H9 (cell line): Measurements from ENCODE around the gene DENND1A. TPM values are rescaled to one million over a fixed set of nuclear protein-coding genes. Genes with fewer than 3 reads are reported as not detected.

Source experiments
- DNase-seq: peaks from one replicate; pipeline ENCODE4 v3.0.0-alpha.2; 2017
- H2AFZ ChIP-seq: one replicate; pipeline ENCODE4 v1.6.1; 2013; ENCODE audit warnings: mild to moderate bottlenecking, low read length, control low read depth, moderate library complexity
- H2AK5ac ChIP-seq: 2 replicates; pipeline ENCODE4 v1.6.1; 2013; ENCODE audit warnings: low read length, control low read depth, mixed read lengths; ENCODE audit not compliant: insufficient read length
- H2BK120ac ChIP-seq: one replicate; pipeline ENCODE4 v1.6.1; 2013; ENCODE audit warnings: low read depth, mild to moderate bottlenecking, low read length, control low read depth, inconsistent platforms; ENCODE audit not compliant: poor library complexity, severe bottlenecking
- H2BK12ac ChIP-seq: 2 replicates; pipeline ENCODE4 v1.6.1; 2013; ENCODE audit warnings: low read length, control low read depth, mixed read lengths, low read depth; ENCODE audit not compliant: insufficient read length
- H2BK15ac ChIP-seq: 2 replicates; pipeline ENCODE4 v1.6.1; 2013; ENCODE audit warnings: low read depth, low read length, control low read depth
- H2BK20ac ChIP-seq: one replicate; pipeline ENCODE4 v1.6.1; 2013; ENCODE audit warnings: low read depth, mild to moderate bottlenecking, low read length, control low read depth, inconsistent platforms; ENCODE audit not compliant: poor library complexity, severe bottlenecking
- H2BK5ac ChIP-seq: 2 replicates; pipeline ENCODE4 v1.6.1; 2013; ENCODE audit warnings: low read length, control low read depth, mixed read lengths; ENCODE audit not compliant: insufficient read length
- H3K14ac ChIP-seq: 2 replicates; pipeline ENCODE4 v1.6.1; 2013; ENCODE audit warnings: low read length, control low read depth; ENCODE audit not compliant: insufficient read depth
- H3K18ac ChIP-seq: 2 replicates; pipeline ENCODE4 v1.6.1; 2013; ENCODE audit warnings: low read depth, mild to moderate bottlenecking, mixed read lengths, low read length, control low read depth; ENCODE audit not compliant: insufficient read length
- H3K23ac ChIP-seq: 2 replicates; pipeline ENCODE4 v1.6.1; 2013; ENCODE audit warnings: low read length, control low read depth, mixed read lengths, low read depth; ENCODE audit not compliant: insufficient read length
- H3K23me2 ChIP-seq: 2 replicates; pipeline ENCODE4 v1.6.1; 2013; ENCODE audit warnings: low read depth, mild to moderate bottlenecking, mixed read lengths, low read length, control low read depth; ENCODE audit not compliant: insufficient read length, poor library complexity, severe bottlenecking
- H3K27ac ChIP-seq: 2 replicates; pipeline ENCODE4 v1.5.1; 2013; ENCODE audit warnings: low read length, control low read depth, mixed read lengths, low read depth; ENCODE audit not compliant: insufficient read length
- H3K27me3 ChIP-seq: 2 replicates; pipeline ENCODE4 v1.6.1; 2013; ENCODE audit warnings: low read length, control low read depth, inconsistent platforms; ENCODE audit not compliant: insufficient read depth
- H3K4ac ChIP-seq: 2 replicates; pipeline ENCODE4 v1.6.1; 2013; ENCODE audit warnings: low read depth, mild to moderate bottlenecking, control low read depth, inconsistent platforms, low read length, moderate library complexity
- H3K4me1 ChIP-seq: 2 replicates; pipeline ENCODE4 v1.6.1; 2013; ENCODE audit warnings: low read length, control low read depth, inconsistent platforms; ENCODE audit not compliant: insufficient read depth
- H3K4me2 ChIP-seq: 2 replicates; pipeline ENCODE4 v1.6.1; 2013; ENCODE audit warnings: low read length, control low read depth, mixed read lengths; ENCODE audit not compliant: insufficient read length, insufficient read depth
- H3K56ac ChIP-seq: 2 replicates; pipeline ENCODE4 v1.6.1; 2013; ENCODE audit warnings: low read depth, mild to moderate bottlenecking, mixed read lengths, low read length, control low read depth; ENCODE audit not compliant: insufficient read length
- H3K79me1 ChIP-seq: 2 replicates; pipeline ENCODE4 v1.6.1; 2013; ENCODE audit warnings: low read depth, mild to moderate bottlenecking, moderate library complexity, low read length, control low read depth, inconsistent platforms; ENCODE audit not compliant: insufficient read depth, poor library complexity, severe bottlenecking
- H3K79me2 ChIP-seq: 2 replicates; pipeline ENCODE4 v1.6.1; 2013; ENCODE audit warnings: low read length, control low read depth, inconsistent platforms; ENCODE audit not compliant: insufficient read depth
- H3K9ac ChIP-seq: 2 replicates; pipeline ENCODE4 v1.6.1; 2013; ENCODE audit warnings: low read length, control low read depth, mixed read lengths; ENCODE audit not compliant: insufficient read length; ENCODE audit errors: extremely low read depth
- H3K9me3 ChIP-seq: one replicate; pipeline ENCODE4 v1.6.1; 2013; ENCODE audit warnings: low read depth, low read length, inconsistent platforms; ENCODE audit not compliant: control insufficient read depth
- H3T11ph ChIP-seq: one replicate; pipeline ENCODE4 v1.6.1; 2013; ENCODE audit warnings: mild to moderate bottlenecking, low read length, control low read depth, inconsistent platforms
- H4K20me1 ChIP-seq: one replicate; pipeline ENCODE4 v1.6.1; 2013; ENCODE audit not compliant: control insufficient read depth, insufficient read length, insufficient read depth
- H4K5ac ChIP-seq: 2 replicates; pipeline ENCODE4 v1.6.1; 2013; ENCODE audit warnings: low read depth, mild to moderate bottlenecking, mixed read lengths, low read length, control low read depth; ENCODE audit not compliant: insufficient read length
- H4K8ac ChIP-seq: replicated peaks from 2 replicates; pipeline ENCODE4 v1.6.1; 2013; ENCODE audit warnings: low read length, control low read depth, mixed read lengths, low read depth; ENCODE audit not compliant: insufficient read length
- H4K91ac ChIP-seq: 2 replicates; pipeline ENCODE4 v1.6.1; 2013; ENCODE audit warnings: low read depth, mild to moderate bottlenecking, moderate library complexity, mixed read lengths, low read length, control low read depth; ENCODE audit not compliant: insufficient read length
- H3K27ac Mint-ChIP-seq, 3 experiments: 2 replicates in 2 of 3; 3 replicates in 1 of 3; pipeline ENCODE4 v1.8.0; 2020 to 2021; ENCODE audit warnings: mixed read lengths in 3 of 3, mild to moderate bottlenecking in 1 of 3, moderate library complexity in 1 of 3
- H3K27me3 Mint-ChIP-seq: 2 replicates; pipeline ENCODE4 v1.8.0; 2021; ENCODE audit warnings: low read depth, mild to moderate bottlenecking, moderate library complexity, mixed read lengths
- H3K36me3 Mint-ChIP-seq, 3 experiments: 2 replicates in 2 of 3; 3 replicates in 1 of 3; pipeline ENCODE4 v1.8.0; 2020 to 2021; ENCODE audit warnings: low read depth in 3 of 3, mixed read lengths in 3 of 3; ENCODE audit not compliant: insufficient read depth in 1 of 3
- H3K4me1 Mint-ChIP-seq, 2 experiments: 2 replicates each; pipeline ENCODE4 v1.8.0; 2020; ENCODE audit warnings: mixed read lengths in 2 of 2
- H3K4me3 Mint-ChIP-seq, 2 experiments: 2 replicates in 1 of 2; 3 replicates in 1 of 2; pipeline ENCODE4 v1.8.0; 2020 to 2021; ENCODE audit warnings: mild to moderate bottlenecking in 2 of 2, mixed read lengths in 2 of 2, moderate library complexity in 1 of 2
- H3K9me3 Mint-ChIP-seq, 2 experiments: 2 replicates in 1 of 2; 3 replicates in 1 of 2; pipeline ENCODE4 v1.8.0; 2020; ENCODE audit warnings: mild to moderate bottlenecking in 2 of 2, mixed read lengths in 2 of 2, moderate library complexity in 1 of 2
- WGBS: extraction: QIAGEN DNeasy Blood & Tissue Kit; methylation state at CpG from one replicate; pipeline ENCODE4 v1.1.7; 2013; ENCODE audit warnings: missing lambda C conversion rate, low lambda C conversion rate, mixed read lengths; ENCODE audit not compliant: insufficient read length; ENCODE audit errors: extremely low coverage; 5-methylcytosine and 5-hydroxymethylcytosine counted together
- total RNA-seq: library from RNA; stranded (reverse); gene quantifications from 2 replicates; pipeline ENCODE4 v1.2.1, GENCODE V29; 2021
- TF ChIP-seq, protein P1 (sequence below): fragments of 200-600 bp; sonication (generic); conservative IDR thresholded peaks from 3 replicates; pipeline ENCODE4 v1.8.0; 2021; ENCODE audit warnings: antibody characterized with exemption, mild to moderate bottlenecking

The DENND1A gene
- total RNA-seq, 1 experiment from 2014 or later, result 20.4 TPM

DNA sequence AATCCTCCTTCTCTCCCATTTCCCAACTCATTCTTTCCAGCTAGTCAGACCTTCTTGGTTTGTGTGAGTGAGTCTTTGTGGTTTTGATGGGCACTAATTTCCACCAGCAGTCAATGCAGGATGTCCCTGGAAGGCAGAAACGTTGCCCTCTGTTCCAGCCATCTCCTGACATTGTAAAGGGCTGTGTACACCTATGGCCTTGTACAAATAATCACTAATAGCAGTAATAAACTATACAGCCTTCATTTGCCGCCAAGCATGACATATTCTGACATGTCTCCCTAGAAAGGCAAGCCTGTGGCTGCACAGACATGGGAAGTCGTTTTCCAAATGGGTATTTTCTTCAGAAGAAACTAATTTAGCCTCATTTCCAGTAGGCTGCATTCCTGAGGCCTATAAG lies 18.4 kb upstream of the DENND1A start:
- no peak overlapping the region for H2BK120ac ChIP-seq
- TF ChIP-seq, protein P1, sequence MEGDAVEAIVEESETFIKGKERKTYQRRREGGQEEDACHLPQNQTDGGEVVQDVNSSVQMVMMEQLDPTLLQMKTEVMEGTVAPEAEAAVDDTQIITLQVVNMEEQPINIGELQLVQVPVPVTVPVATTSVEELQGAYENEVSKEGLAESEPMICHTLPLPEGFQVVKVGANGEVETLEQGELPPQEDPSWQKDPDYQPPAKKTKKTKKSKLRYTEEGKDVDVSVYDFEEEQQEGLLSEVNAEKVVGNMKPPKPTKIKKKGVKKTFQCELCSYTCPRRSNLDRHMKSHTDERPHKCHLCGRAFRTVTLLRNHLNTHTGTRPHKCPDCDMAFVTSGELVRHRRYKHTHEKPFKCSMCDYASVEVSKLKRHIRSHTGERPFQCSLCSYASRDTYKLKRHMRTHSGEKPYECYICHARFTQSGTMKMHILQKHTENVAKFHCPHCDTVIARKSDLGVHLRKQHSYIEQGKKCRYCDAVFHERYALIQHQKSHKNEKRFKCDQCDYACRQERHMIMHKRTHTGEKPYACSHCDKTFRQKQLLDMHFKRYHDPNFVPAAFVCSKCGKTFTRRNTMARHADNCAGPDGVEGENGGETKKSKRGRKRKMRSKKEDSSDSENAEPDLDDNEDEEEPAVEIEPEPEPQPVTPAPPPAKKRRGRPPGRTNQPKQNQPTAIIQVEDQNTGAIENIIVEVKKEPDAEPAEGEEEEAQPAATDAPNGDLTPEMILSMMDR, result no peak
- H2BK20ac ChIP-seq, result no peak overlapping the region
- no peak overlapping the region for H2BK12ac ChIP-seq
- Mint-ChIP-seq H3K27me3 (peaks cover 29% of the 10 kb centered on the region), H3K4me1 (peaks cover 4 to 9% of the 10 kb centered on the region in 2 experiments), H3K27ac (no peak overlapping the region), H3K9me3 (no peaks in the 10 kb centered on the region), H3K36me3 (no peaks in the 10 kb centered on the region), H3K4me3 (no peak overlapping the region)
- no peak for DNase-seq
- no peak overlapping the region for H2AK5ac ChIP-seq
- no CpG with 5 or more reads among the region's 3 CpGs for WGBS
- no peak overlapping the region for H3K4ac ChIP-seq
- no peak overlapping the region for H3K14ac ChIP-seq
- H3K18ac ChIP-seq, result no peak overlapping the region
- no peak overlapping the region for H3K9ac ChIP-seq
- no peaks in the 10 kb centered on the region for H4K20me1 ChIP-seq
- no peaks in the 10 kb centered on the region for H3K79me2 ChIP-seq
- 0 out of 2 replicates have a peak overlapping the region, but pooled peaks have one; percentile 0 for H2BK15ac ChIP-seq
- no peak overlapping the region for H4K5ac ChIP-seq
- no peaks in the 10 kb centered on the region for H3K79me1 ChIP-seq
- H2AFZ ChIP-seq, result no peak overlapping the region
- no peak overlapping the region for H3K23ac ChIP-seq
- no peaks in the 10 kb centered on the region for H3K23me2 ChIP-seq
- no peak overlapping the region for H3T11ph ChIP-seq
- no peak overlapping the region for H4K8ac ChIP-seq
- H3K4me1 ChIP-seq, result no peaks in the 10 kb centered on the region
- no peak overlapping the region for H3K27ac ChIP-seq
- no peaks in the 10 kb centered on the region for H3K9me3 ChIP-seq
- H3K27me3 ChIP-seq, result no peaks in the 10 kb centered on the region
- H2BK5ac ChIP-seq, result no peak overlapping the region
- no peak overlapping the region for H4K91ac ChIP-seq
- H3K4me2 ChIP-seq, result no peak overlapping the region
- no peak overlapping the region for H3K56ac ChIP-seq
